HepG2 (cell line): Measurements from ENCODE around the gene LAMB2. TPM values are rescaled to one million over a fixed set of nuclear protein-coding genes. Genes with fewer than 3 reads are reported as not detected.

Experiments used
- AKAP8 ChIP-seq: sonication (generic); formaldehyde crosslinking; IDR thresholded peaks from 2 replicates; pipeline ENCODE4 v1.5.1; 2020; ENCODE audit warnings: mild to moderate bottlenecking, missing genetic modification reagents
- ASH2L ChIP-seq: fragments of 300-600, 200-600 bp; sonication (generic); IDR thresholded peaks from 2 replicates; pipeline ENCODE4 v1.7.0; 2017; ENCODE audit warnings: low read depth, mild to moderate bottlenecking, moderate library complexity, mixed read lengths, low read length; ENCODE audit not compliant: insufficient read length
- DNMT1 ChIP-seq: sonication (generic); formaldehyde crosslinking; IDR thresholded peaks from 2 replicates; pipeline ENCODE4 v1.5.1; 2020; ENCODE audit warnings: mild to moderate bottlenecking, missing genetic modification reagents
- KDM4B ChIP-seq: sonication (generic); formaldehyde crosslinking; IDR thresholded peaks from 2 replicates; pipeline ENCODE4 v1.4.0; 2020; ENCODE audit warnings: missing genetic modification reagents
- PITX1 ChIP-seq: sonication (generic); formaldehyde crosslinking; IDR thresholded peaks from 2 replicates; pipeline ENCODE4 v1.5.1; 2020; ENCODE audit warnings: mild to moderate bottlenecking, missing genetic modification reagents
- POLR2G ChIP-seq: fragments of 200-400 bp; formaldehyde crosslinking; IDR thresholded peaks from 2 replicates; pipeline ENCODE4 v1.6.1; 2018; ENCODE audit warnings: mild to moderate bottlenecking, low read depth, low read length, moderate library complexity
- SP2 ChIP-seq: sonication (generic); formaldehyde crosslinking; IDR thresholded peaks from 2 replicates; pipeline ENCODE4 v1.5.1; 2020; ENCODE audit warnings: mild to moderate bottlenecking, missing genetic modification reagents
- ZNF121 ChIP-seq: sonication (generic); formaldehyde crosslinking; IDR thresholded peaks from 2 replicates; pipeline ENCODE4 v1.5.0; 2020; ENCODE audit warnings: mild to moderate bottlenecking, missing genetic modification reagents
- ZNF138 ChIP-seq: sonication (generic); formaldehyde crosslinking; IDR thresholded peaks from 2 replicates; pipeline ENCODE4 v1.5.0; 2020; ENCODE audit warnings: mild to moderate bottlenecking, low read depth, missing genetic modification reagents
- ZNF34 ChIP-seq: sonication (generic); formaldehyde crosslinking; IDR thresholded peaks from 2 replicates; pipeline ENCODE4 v1.4.0; 2020; ENCODE audit warnings: mild to moderate bottlenecking, missing genetic modification reagents, borderline replicate concordance
- ZNF546 ChIP-seq: sonication (generic); formaldehyde crosslinking; conservative IDR thresholded peaks from 2 replicates; pipeline ENCODE4 v1.8.1; 2023; ENCODE audit warnings: mild to moderate bottlenecking, missing genetic modification reagents
- ZNF549 ChIP-seq: sonication (generic); formaldehyde crosslinking; IDR thresholded peaks from 2 replicates; pipeline ENCODE4 v1.5.0; 2020; ENCODE audit warnings: missing genetic modification reagents
- ZNF737 ChIP-seq: sonication (generic); formaldehyde crosslinking; IDR thresholded peaks from 2 replicates; pipeline ENCODE4 v1.5.0; 2020; ENCODE audit warnings: missing genetic modification reagents, mild to moderate bottlenecking, borderline replicate concordance
- polyA plus RNA-seq, 8 experiments: library from polyadenylated mRNA; depleted of rRNA in 3 of 8; stranded (reverse) in 7 of 8; unstranded in 1 of 8; fragments of >200 nt; fragmentation: Illumina TruSeq in 4 of 8; extraction: Trizol in 4 of 8; gene quantifications; 2 replicates each; pipeline versions ENCODE4 v1.2.1 to v1.2.3, GENCODE V29; 2011 to 2016; ENCODE audit warnings: low read depth in 4 of 8, missing spikeins in 1 of 8, mixed read lengths in 1 of 8; ENCODE audit not compliant: insufficient read depth in 1 of 8
- total RNA-seq, 5 experiments: library from RNA; depleted of rRNA; stranded (reverse); fragments of >200 nt; fragmentation: Illumina TruSeq; extraction: Trizol; gene quantifications; 2 replicates each; pipeline ENCODE4 v1.2.3, GENCODE V29; 2016; ENCODE audit warnings: low read depth in 1 of 5
- TF ChIP-seq, protein P1 (sequence below), 2 experiments: sonication (generic) in 1 of 2; formaldehyde crosslinking in 1 of 2; IDR thresholded peaks; 2 replicates each; pipeline versions ENCODE4 v1.4.0 to v1.6.1; 2016 to 2020; ENCODE audit warnings: borderline replicate concordance in 1 of 2, low read depth in 1 of 2, mild to moderate bottlenecking in 1 of 2, missing genetic modification reagents in 1 of 2
- TF ChIP-seq, protein P2 (sequence below): sonication (generic); formaldehyde crosslinking; IDR thresholded peaks from 2 replicates; pipeline ENCODE4 v1.4.0; 2020; ENCODE audit warnings: missing genetic modification reagents, mild to moderate bottlenecking, borderline replicate concordance
- TF ChIP-seq, protein P3 (sequence below): sonication (generic); formaldehyde crosslinking; IDR thresholded peaks from 2 replicates; pipeline ENCODE4 v1.5.1; 2020; ENCODE audit warnings: missing genetic modification reagents, mild to moderate bottlenecking, borderline replicate concordance
- TF ChIP-seq, protein P4 (sequence below): IDR thresholded peaks from 2 replicates; pipeline ENCODE4 v1.6.1; 2016; ENCODE audit warnings: low read depth

The LAMB2 gene
- total and polyA plus RNA-seq, 2 of the 13 experiments (the other 11 are each of a cell fraction or from before 2014, with no cell fraction given): 208 to 443 TPM

DNA sequence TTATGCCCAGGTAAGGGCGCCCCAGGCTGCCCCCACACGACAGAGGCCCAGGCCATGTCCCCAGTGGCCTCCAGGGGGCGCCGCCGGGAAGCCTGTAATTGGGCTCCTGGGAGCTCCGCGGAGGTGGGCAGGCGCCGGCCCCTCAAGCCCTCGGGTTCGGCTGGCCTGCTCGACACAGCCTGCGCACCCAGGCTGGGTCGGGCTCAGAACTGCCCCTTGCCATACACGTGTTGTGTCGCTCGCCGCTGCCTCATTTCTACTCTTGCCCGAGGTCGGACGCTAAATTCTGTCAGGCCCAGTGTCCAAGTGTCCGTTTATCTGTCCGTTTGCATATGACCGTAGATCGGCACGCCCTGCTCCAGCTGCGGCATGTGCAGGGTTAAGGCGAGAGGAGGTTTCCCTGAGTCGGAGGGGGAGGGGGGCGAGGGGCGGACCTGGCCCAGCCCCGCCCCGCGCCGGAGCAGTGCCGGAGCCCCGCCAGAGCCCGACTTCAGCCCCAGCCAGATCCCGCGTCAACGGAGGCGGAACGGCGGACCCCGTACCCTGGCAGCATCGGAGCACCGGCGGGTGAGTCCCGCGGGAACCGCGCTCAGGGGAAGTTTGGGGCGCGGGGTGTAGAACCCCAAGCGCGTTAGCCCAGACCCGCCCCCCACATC is 38.4 kb upstream of the LAMB2 start, which contains the start of gene KLHDC8B (continued):
- TF ChIP-seq, protein P1, sequence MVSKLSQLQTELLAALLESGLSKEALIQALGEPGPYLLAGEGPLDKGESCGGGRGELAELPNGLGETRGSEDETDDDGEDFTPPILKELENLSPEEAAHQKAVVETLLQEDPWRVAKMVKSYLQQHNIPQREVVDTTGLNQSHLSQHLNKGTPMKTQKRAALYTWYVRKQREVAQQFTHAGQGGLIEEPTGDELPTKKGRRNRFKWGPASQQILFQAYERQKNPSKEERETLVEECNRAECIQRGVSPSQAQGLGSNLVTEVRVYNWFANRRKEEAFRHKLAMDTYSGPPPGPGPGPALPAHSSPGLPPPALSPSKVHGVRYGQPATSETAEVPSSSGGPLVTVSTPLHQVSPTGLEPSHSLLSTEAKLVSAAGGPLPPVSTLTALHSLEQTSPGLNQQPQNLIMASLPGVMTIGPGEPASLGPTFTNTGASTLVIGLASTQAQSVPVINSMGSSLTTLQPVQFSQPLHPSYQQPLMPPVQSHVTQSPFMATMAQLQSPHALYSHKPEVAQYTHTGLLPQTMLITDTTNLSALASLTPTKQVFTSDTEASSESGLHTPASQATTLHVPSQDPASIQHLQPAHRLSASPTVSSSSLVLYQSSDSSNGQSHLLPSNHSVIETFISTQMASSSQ (IDR thresholded peaks at IDR 0.05; ENCODE audit: low read depth): no peak; the same call in 1 of the 2 replicates
- TF ChIP-seq, protein P1 (CRISPR knock-in tag; IDR thresholded peaks at IDR 0.05; ENCODE audit: borderline replicate concordance): no peak
- TF ChIP-seq ZNF121 (CRISPR knock-in tag) (peak; percentile 31; the same call in 1 of the 2 replicates), ZNF737 (CRISPR knock-in tag) (no peak), DNMT1 (CRISPR knock-in tag) (no peak; the same call in 1 of the 2 replicates), ASH2L (peak; percentile 50), ZNF34 (CRISPR knock-in tag) (peak; percentile 66; the same call in 1 of the 2 replicates), SP2 (CRISPR knock-in tag) (peak; percentile 21; the same call in 1 of the 2 replicates), POLR2G (peak; percentile 54; the same call in 1 of the 2 replicates), AKAP8 (CRISPR knock-in tag) (peak; percentile 46; the same call in 1 of the 2 replicates), ZNF549 (CRISPR knock-in tag) (no peak), KDM4B (CRISPR knock-in tag) (peak; percentile 61; the same call in 1 of the 2 replicates), ZNF138 (no peak), PITX1 (CRISPR knock-in tag) (peak; percentile 71), ZNF546 (CRISPR knock-in tag) (0 out of 2 replicates have a peak, but pooled peaks have one; percentile 49)
- TF ChIP-seq, protein P2, sequence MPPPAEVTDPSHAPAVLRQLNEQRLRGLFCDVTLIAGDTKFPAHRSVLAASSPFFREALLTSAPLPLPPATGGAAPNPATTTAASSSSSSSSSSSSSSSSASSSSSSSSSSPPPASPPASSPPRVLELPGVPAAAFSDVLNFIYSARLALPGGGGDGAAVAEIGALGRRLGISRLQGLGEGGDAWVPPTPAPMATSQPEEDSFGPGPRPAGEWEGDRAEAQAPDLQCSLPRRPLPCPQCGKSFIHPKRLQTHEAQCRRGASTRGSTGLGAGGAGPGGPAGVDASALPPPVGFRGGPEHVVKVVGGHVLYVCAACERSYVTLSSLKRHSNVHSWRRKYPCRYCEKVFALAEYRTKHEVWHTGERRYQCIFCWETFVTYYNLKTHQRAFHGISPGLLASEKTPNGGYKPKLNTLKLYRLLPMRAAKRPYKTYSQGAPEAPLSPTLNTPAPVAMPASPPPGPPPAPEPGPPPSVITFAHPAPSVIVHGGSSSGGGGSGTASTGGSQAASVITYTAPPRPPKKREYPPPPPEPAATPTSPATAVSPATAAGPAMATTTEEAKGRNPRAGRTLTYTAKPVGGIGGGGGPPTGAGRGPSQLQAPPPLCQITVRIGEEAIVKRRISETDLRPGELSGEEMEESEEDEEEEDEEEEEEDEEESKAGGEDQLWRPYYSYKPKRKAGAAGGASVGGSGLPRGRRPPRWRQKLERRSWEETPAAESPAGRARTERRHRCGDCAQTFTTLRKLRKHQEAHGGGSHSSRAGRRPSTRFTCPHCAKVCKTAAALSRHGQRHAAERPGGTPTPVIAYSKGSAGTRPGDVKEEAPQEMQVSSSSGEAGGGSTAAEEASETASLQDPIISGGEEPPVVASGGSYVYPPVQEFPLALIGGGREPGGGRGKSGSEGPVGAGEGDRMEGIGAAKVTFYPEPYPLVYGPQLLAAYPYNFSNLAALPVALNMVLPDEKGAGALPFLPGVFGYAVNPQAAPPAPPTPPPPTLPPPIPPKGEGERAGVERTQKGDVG (CRISPR knock-in tag): no peak
- TF ChIP-seq, protein P3, sequence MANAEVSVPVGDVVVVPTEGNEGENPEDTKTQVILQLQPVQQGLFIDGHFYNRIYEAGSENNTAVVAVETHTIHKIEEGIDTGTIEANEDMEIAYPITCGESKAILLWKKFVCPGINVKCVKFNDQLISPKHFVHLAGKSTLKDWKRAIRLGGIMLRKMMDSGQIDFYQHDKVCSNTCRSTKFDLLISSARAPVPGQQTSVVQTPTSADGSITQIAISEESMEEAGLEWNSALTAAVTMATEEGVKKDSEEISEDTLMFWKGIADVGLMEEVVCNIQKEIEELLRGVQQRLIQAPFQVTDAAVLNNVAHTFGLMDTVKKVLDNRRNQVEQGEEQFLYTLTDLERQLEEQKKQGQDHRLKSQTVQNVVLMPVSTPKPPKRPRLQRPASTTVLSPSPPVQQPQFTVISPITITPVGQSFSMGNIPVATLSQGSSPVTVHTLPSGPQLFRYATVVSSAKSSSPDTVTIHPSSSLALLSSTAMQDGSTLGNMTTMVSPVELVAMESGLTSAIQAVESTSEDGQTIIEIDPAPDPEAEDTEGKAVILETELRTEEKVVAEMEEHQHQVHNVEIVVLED (CRISPR knock-in tag): 0 out of 2 replicates have a peak, but pooled peaks have one; percentile 55
- TF ChIP-seq, protein P4, sequence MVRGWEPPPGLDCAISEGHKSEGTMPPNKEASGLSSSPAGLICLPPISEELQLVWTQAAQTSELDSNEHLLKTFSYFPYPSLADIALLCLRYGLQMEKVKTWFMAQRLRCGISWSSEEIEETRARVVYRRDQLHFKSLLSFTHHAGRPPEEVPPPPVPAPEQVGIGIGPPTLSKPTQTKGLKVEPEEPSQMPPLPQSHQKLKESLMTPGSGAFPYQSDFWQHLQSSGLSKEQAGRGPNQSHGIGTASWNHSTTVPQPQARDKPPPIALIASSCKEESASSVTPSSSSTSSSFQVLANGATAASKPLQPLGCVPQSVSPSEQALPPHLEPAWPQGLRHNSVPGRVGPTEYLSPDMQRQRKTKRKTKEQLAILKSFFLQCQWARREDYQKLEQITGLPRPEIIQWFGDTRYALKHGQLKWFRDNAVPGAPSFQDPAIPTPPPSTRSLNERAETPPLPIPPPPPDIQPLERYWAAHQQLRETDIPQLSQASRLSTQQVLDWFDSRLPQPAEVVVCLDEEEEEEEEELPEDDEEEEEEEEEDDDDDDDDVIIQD (CRISPR knock-in tag): peak; percentile 23; the same call in 1 of the 2 replicates
